Thoracic aorta (tissue), 2 donors: ENCODE data around the gene AHI1. TPM values are rescaled to one million over a fixed set of nuclear protein-coding genes. Genes with fewer than 3 reads are reported as not detected.

ENCODE experiments used
- ATAC-seq: fragments of 150-250 bp; one replicate; pipeline ENCODE4 v1.8.0; 2017; ENCODE audit warnings: low read depth; ENCODE audit not compliant: insufficient number of reproducible peaks, low FRiP score
- DNase-seq: peaks from one replicate; pipeline ENCODE4 v3.0.0-alpha.2; 2020; ENCODE audit warnings: low spot score
- H3K27ac ChIP-seq, 2 donors: fragments of 200-600 bp; sonication (generic); 1 replicate in 1 of 2; 2 replicates in 1 of 2; pipeline ENCODE4 v1.5.1; 2016; ENCODE audit warnings: mild to moderate bottlenecking in 2 of 2, moderate library complexity in 2 of 2
- H3K27me3 ChIP-seq: fragments of 200-600 bp; sonication (generic); replicated peaks from 2 replicates; pipeline ENCODE4 v1.6.0; 2016; ENCODE audit warnings: mild to moderate bottlenecking; ENCODE audit not compliant: insufficient read depth
- H3K36me3 ChIP-seq: fragments of 200-600 bp; sonication (generic); one replicate; pipeline ENCODE4 v1.5.1; 2016
- H3K4me1 ChIP-seq, 2 donors: fragments of 200-600 bp; sonication (generic); 1 replicate in 1 of 2; 2 replicates in 1 of 2; pipeline versions ENCODE4 v1.5.1 to v1.6.0; 2016; ENCODE audit warnings: low read depth in 2 of 2, mild to moderate bottlenecking in 1 of 2; ENCODE audit not compliant: control insufficient read depth in 1 of 2
- H3K4me3 ChIP-seq: fragments of 200-600 bp; sonication (generic); 2 replicates; pipeline ENCODE4 v1.5.1; 2016; ENCODE audit warnings: mild to moderate bottlenecking
- H3K9me3 ChIP-seq: fragments of 200-600 bp; sonication (generic); 2 replicates; pipeline ENCODE4 v1.5.1; 2016
- CTCF ChIP-seq: fragments of 200-600 bp; sonication (generic); IDR thresholded peaks from one replicate; pipeline ENCODE4 v1.5.1; 2019; ENCODE audit warnings: antibody characterized with exemption
- total RNA-seq, 2 donors: library from RNA; depleted of rRNA; stranded (reverse); fragments of >200 nt; gene quantifications; one replicate each; pipeline versions ENCODE4 v1.1.0 to v1.2.3, GENCODE V29; 2016

Gene AHI1
- total RNA-seq, 2 donors from 2014 or later = 21.7 to 65.5 TPM

GRCh38 chr6:135258970-135259369 is 238.6 kb downstream of the AHI1 start:
- no peak overlapping the region for H3K27ac ChIP-seq
- H3K9me3 ChIP-seq = no peaks in the 10 kb centered on the region
- TF ChIP-seq CTCF = no peak
- H3K36me3 ChIP-seq = no peaks in the 10 kb centered on the region
- H3K4me3 ChIP-seq = no peak overlapping the region
- H3K4me1 ChIP-seq = no peaks in the 10 kb centered on the region
- H3K27me3 ChIP-seq = no peaks in the 10 kb centered on the region
- DNase-seq (no peak), ATAC-seq (no peak)

GRCh38 chr6:135257631-135258405 is 239.7 kb downstream of the AHI1 start:
- no peaks in the 10 kb centered on the region for H3K36me3 ChIP-seq
- no peak overlapping the region for H3K27ac ChIP-seq
- H3K9me3 ChIP-seq = no peaks in the 10 kb centered on the region
- TF ChIP-seq CTCF = no peak
- no peaks in the 10 kb centered on the region for H3K4me1 ChIP-seq
- no peak overlapping the region for H3K4me3 ChIP-seq
- H3K27me3 ChIP-seq = no peaks in the 10 kb centered on the region
- ATAC-seq = no peak
- no peak for DNase-seq

- TF ChIP-seq CTCF = no peak
- Histone ChIP-seq H3K27ac (no peak overlapping the region), H3K4me3 (no peak overlapping the region), H3K27me3 (no peaks in the 10 kb centered on the region), H3K36me3 (no peaks in the 10 kb centered on the region), H3K4me1 (no peaks in the 10 kb centered on the region), H3K9me3 (no peaks in the 10 kb centered on the region)
- ATAC-seq = no peak
- no peak for DNase-seq
Measured at GRCh38 chr6:135256866-135257265, 240.7 kb downstream of the AHI1 start.

GRCh38 chr6:135254471-135254870 is 243.1 kb downstream of the AHI1 start:
- Histone ChIP-seq H3K4me3 (no peak overlapping the region), H3K4me1 (no peaks in the 10 kb centered on the region), H3K27ac (no peak overlapping the region), H3K36me3 (no peaks in the 10 kb centered on the region), H3K27me3 (no peaks in the 10 kb centered on the region), H3K9me3 (no peaks in the 10 kb centered on the region)
- no peak for TF ChIP-seq CTCF
- DNase-seq (no peak), ATAC-seq (no peak)

GRCh38 chr6:135251498-135252441 is 245.8 kb downstream of the AHI1 start:
- no peak for TF ChIP-seq CTCF

More at GRCh38 chr6:135251498-135252441, 245.8 kb downstream of the AHI1 start:
- ATAC-seq = no peak
- Histone ChIP-seq H3K27me3 (no peaks in the 10 kb centered on the region), H3K36me3 (no peaks in the 10 kb centered on the region), H3K4me1 (no peaks in the 10 kb centered on the region), H3K27ac (no peak overlapping the region), H3K4me3 (no peak overlapping the region), H3K9me3 (no peaks in the 10 kb centered on the region)
- no peak for DNase-seq
